ENCODE results near the gene ASPHD1. TPM values are rescaled to one million over a fixed set of nuclear protein-coding genes. Genes with fewer than 3 reads are reported as not detected.

Gene ASPHD1
- total and polyA plus RNA-seq, 11 donors, result 0.20 to 5.3 (median 0.54) TPM; not detected in 4

DNA sequence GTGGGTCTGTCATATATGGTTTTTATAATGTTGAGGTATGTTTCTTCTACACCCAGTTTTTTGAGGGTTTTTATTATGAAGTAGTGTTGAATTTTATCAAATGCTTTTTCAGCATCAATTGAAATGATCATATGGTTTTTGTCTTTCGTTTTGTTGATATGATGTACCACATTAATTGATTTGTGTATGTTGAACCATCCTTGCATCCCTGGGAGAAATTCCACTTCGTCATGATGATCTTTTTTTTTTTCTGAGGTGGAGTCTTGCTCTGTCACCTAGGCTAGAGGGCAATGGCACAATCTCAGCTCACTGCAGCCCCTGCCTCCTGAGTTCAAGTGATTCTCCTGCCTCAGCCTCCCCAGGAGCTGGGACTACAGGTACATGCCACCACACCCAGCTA, 47.6 kb downstream of the ASPHD1 start:
- Histone ChIP-seq H3K9me3 (peaks cover 0 to 13% (median 0%) of the 10 kb centered on the region in 12 donors), H3K27me3 (no peaks in the 10 kb centered on the region), H3K4me3 (no peak overlapping the region), H3K27ac (no peak overlapping the region), H3K4me1 (no peaks in the 10 kb centered on the region), H3K36me3 (no peaks in the 10 kb centered on the region)
- intact Hi-C loops (cut with DNase I), result loop anchor here in 1 of 10 donors (10.0 kb wide), 1 partner anchor 63 kb away; no protein-coding TSS in a partner anchor
- 77 to 86% (median 84%) methylated on average over 2 of the region's 2 CpGs for WGBS, 4 donors
- ATAC-seq (no peak), DNase-seq (no peak)
- TF ChIP-seq, protein P1, sequence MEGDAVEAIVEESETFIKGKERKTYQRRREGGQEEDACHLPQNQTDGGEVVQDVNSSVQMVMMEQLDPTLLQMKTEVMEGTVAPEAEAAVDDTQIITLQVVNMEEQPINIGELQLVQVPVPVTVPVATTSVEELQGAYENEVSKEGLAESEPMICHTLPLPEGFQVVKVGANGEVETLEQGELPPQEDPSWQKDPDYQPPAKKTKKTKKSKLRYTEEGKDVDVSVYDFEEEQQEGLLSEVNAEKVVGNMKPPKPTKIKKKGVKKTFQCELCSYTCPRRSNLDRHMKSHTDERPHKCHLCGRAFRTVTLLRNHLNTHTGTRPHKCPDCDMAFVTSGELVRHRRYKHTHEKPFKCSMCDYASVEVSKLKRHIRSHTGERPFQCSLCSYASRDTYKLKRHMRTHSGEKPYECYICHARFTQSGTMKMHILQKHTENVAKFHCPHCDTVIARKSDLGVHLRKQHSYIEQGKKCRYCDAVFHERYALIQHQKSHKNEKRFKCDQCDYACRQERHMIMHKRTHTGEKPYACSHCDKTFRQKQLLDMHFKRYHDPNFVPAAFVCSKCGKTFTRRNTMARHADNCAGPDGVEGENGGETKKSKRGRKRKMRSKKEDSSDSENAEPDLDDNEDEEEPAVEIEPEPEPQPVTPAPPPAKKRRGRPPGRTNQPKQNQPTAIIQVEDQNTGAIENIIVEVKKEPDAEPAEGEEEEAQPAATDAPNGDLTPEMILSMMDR (IDR thresholded peaks at IDR 0.05), result no peak
- no peak for TF ChIP-seq POLR2A (IDR thresholded peaks at IDR 0.05)

DNA sequence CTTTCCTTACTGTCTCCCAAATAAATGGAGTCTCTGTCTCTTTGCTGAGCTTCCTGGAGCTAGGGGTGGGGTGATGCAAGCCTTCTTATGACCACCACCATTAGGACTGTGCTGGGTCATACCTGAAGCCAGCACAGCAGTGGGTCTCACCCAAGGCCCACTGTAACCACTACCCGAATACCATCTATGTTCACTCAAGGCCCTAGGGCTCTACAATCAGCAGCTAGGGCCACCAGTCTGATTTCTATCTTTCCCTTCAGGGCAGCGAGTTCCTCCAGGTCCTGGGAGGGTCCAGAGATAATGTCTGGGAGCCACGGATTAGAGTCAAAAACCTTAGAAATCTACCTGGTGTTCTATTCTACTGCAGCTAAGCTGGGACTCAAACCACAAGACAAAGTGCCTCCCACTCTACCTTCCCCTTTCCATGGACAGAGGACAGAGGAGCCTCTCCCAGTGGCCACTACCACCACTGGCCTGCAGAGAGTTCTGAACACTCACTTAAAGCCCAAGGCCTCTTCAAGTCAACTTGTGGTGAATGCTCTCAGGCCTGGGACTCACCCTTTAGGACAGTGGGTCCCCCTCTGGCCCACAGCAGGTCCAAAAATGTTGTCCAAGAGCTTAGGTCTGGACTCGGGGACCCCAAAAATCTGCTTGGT, 50.6 kb downstream of the ASPHD1 start:
- intact Hi-C loops (cut with DNase I), result loop anchor here in 2 of 10 donors (10.0 kb wide), 2 partner anchors 54 to 76 kb away; no protein-coding TSS in a partner anchor
- H3K4me1 ChIP-seq, result no peaks in the 10 kb centered on the region

DNA sequence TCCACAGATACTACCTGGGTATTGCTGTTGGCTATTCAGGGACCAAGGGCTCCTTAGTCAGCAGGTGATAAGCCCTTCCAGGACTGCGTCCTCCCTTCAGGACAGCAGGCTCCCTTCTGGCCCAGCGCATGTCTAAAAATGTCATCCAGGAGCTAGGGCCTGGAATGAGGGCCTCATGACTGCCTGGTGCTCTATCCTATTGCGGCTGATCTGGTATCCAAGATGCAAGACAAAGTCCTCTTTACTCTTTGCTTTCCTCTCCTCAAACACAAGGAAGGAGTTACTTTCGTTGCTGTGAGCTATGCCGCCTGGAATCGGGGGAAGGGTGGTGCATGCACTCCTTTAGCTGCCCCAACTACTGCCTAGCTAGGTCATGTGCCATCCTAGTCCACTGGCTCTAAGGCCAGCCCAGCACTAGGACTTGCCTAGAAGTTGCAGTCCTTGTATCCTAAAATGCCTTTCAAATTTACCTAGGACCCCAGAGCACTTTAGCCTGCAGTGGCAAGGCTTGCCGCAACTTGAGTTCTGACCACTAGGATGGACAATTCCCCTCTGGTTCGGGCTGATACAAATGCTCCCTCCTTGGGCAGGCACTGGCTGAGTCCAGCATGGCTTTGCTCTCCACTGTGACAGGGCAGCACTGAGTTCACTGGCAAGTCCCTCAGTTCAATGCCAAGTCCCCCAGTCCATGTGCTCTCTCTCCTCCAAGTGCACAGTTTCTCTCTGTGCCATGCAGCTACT, 51.5 kb downstream of the ASPHD1 start:
- 84 to 92% (median 88%) methylated on average over 8 of the region's 8 CpGs for WGBS, 4 donors
- no peak for ATAC-seq
- intact Hi-C loops (cut with DNase I), result loop anchor here in 2 of 10 donors (10.0 kb wide), 2 partner anchors 53 to 77 kb away; no protein-coding TSS in a partner anchor
- H3K9me3 ChIP-seq, result peaks cover 0 to 13% (median 0%) of the 10 kb centered on the region in 12 donors
- H3K27ac ChIP-seq, result no peak overlapping the region
- no peak for DNase-seq
- H3K4me3 ChIP-seq, result no peak overlapping the region
- no peaks in the 10 kb centered on the region for H3K4me1 ChIP-seq
- H3K27me3 ChIP-seq, result no peaks in the 10 kb centered on the region
- no peaks in the 10 kb centered on the region for H3K36me3 ChIP-seq
- TF ChIP-seq, protein P1 (IDR thresholded peaks at IDR 0.05), result no peak
- no peak for TF ChIP-seq POLR2A (IDR thresholded peaks at IDR 0.05)

More for the DNA sequence above, 50.6 kb downstream of the ASPHD1 start:
- peaks cover 0 to 13% (median 0%) of the 10 kb centered on the region in 12 donors for H3K9me3 ChIP-seq
- H3K36me3 ChIP-seq, result no peaks in the 10 kb centered on the region
- TF ChIP-seq, protein P1 (IDR thresholded peaks at IDR 0.05), result no peak
- no peak for TF ChIP-seq POLR2A (IDR thresholded peaks at IDR 0.05)
- no peaks in the 10 kb centered on the region for H3K27me3 ChIP-seq
- no peak overlapping the region for H3K4me3 ChIP-seq
- no peak for ATAC-seq
- no peak for DNase-seq
- no peak overlapping the region for H3K27ac ChIP-seq
- 91 to 95% (median 93%) methylated on average over 4 of the region's 4 CpGs for WGBS, 4 donors

Other genes with a start within 250 kb of the ASPHD1 start
- 10 to 100 TPM in 1 of 9 donors, 1 to 10 TPM in 6, under 1 TPM in 2; 0.44 to 17.0 (median 1.3) TPM for gene SPN, start 237.2 kb upstream of the ASPHD1 start, total RNA-seq
- gene SPN, start 237.2 kb upstream of the ASPHD1 start, polyA plus RNA-seq, result 1 to 10 TPM in 1 of 2 donors, under 1 TPM in 1; 0.67 to 1.3 TPM
- gene QPRT, start 221.3 kb upstream of the ASPHD1 start, total RNA-seq, result 10 to 100 TPM; 14.0 to 36.5 (median 23.6) TPM
- gene QPRT, start 221.3 kb upstream of the ASPHD1 start, polyA plus RNA-seq, result 10 to 100 TPM in 1 of 2 donors, 1 to 10 TPM in 1; 3.6 to 19.6 TPM
- 1 to 10 TPM in 2 of 9 donors, under 1 TPM in 7; 0.17 to 4.2 (median 0.60) TPM for gene C16orf54, start 154.5 kb upstream of the ASPHD1 start, total RNA-seq
- under 1 TPM; 0.15 to 0.28 TPM for gene C16orf54, start 154.5 kb upstream of the ASPHD1 start, polyA plus RNA-seq
- gene ZG16, start 122.2 kb upstream of the ASPHD1 start, total RNA-seq, result not detected
- under 1 TPM; 0.04 to 0.08 TPM for gene ZG16, start 122.2 kb upstream of the ASPHD1 start, polyA plus RNA-seq
- gene KIF22, start 109.7 kb upstream of the ASPHD1 start, total RNA-seq, result 10 to 100 TPM; 16.8 to 40.8 (median 32.2) TPM
- 10 to 100 TPM; 12.2 to 91.2 TPM for gene KIF22, start 109.7 kb upstream of the ASPHD1 start, polyA plus RNA-seq
- 100 to 1,000 TPM in 2 of 9 donors, 10 to 100 TPM in 7; 58.9 to 137 (median 74.0) TPM for gene MAZ, start 94.0 kb upstream of the ASPHD1 start, total RNA-seq
- gene MAZ, start 94.0 kb upstream of the ASPHD1 start, polyA plus RNA-seq, result 100 to 1,000 TPM in 1 of 2 donors, 10 to 100 TPM in 1; 63.2 to 188 TPM
- 1 to 10 TPM in 5 of 9 donors, under 1 TPM in 3, not detected in 1; 0.38 to 1.8 (median 1.3) TPM for gene PRRT2, start 88.3 kb upstream of the ASPHD1 start, total RNA-seq
- 1 to 10 TPM in 1 of 2 donors, under 1 TPM in 1; 0.24 to 3.2 TPM for gene PRRT2, start 88.3 kb upstream of the ASPHD1 start, polyA plus RNA-seq
- gene PAGR1, start 84.3 kb upstream of the ASPHD1 start, total RNA-seq, result 10 to 100 TPM; 10.8 to 23.9 (median 12.6) TPM
- gene PAGR1, start 84.3 kb upstream of the ASPHD1 start, polyA plus RNA-seq, result 10 to 100 TPM; 29.2 to 32.9 TPM
- 100 to 1,000 TPM in 1 of 9 donors, 10 to 100 TPM in 8; 33.1 to 140 (median 44.6) TPM for gene MVP, start 80.0 kb upstream of the ASPHD1 start, total RNA-seq
- gene MVP, start 80.0 kb upstream of the ASPHD1 start, polyA plus RNA-seq, result 10 to 100 TPM; 32.9 to 50.6 TPM
- gene CDIPT, start 37.3 kb upstream of the ASPHD1 start, total RNA-seq, result 100 to 1,000 TPM in 2 of 9 donors, 10 to 100 TPM in 7; 57.5 to 143 (median 76.3) TPM
- 100 to 1,000 TPM in 1 of 2 donors, 10 to 100 TPM in 1; 64.2 to 106 TPM for gene CDIPT, start 37.3 kb upstream of the ASPHD1 start, polyA plus RNA-seq
- gene SEZ6L2, start 938 bp upstream of the ASPHD1 start, total RNA-seq, result 1 to 10 TPM in 5 of 9 donors, under 1 TPM in 3, not detected in 1; 0.16 to 8.9 (median 1.4) TPM
- gene SEZ6L2, start 938 bp upstream of the ASPHD1 start, polyA plus RNA-seq, result under 1 TPM; 0.15 to 0.51 TPM
- 1 to 10 TPM; 3.6 to 9.1 (median 7.2) TPM for gene KCTD13, start 25.7 kb downstream of the ASPHD1 start, total RNA-seq
- gene KCTD13, start 25.7 kb downstream of the ASPHD1 start, polyA plus RNA-seq, result 1 to 10 TPM; 3.6 to 5.0 TPM
- 100 to 1,000 TPM in 2 of 9 donors, 10 to 100 TPM in 7; 58.9 to 121 (median 69.8) TPM for gene TMEM219, start 61.6 kb downstream of the ASPHD1 start, total RNA-seq
- gene TMEM219, start 61.6 kb downstream of the ASPHD1 start, polyA plus RNA-seq, result 10 to 100 TPM; 66.6 to 72.3 TPM
- 10 to 100 TPM; 29.5 to 47.9 (median 35.1) TPM for gene TAOK2, start 73.4 kb downstream of the ASPHD1 start, total RNA-seq
- 10 to 100 TPM; 36.3 to 37.8 TPM for gene TAOK2, start 73.4 kb downstream of the ASPHD1 start, polyA plus RNA-seq
- 10 to 100 TPM; 13.3 to 21.9 (median 17.5) TPM for gene HIRIP3, start 95.1 kb downstream of the ASPHD1 start, total RNA-seq
- 10 to 100 TPM; 20.1 to 27.4 TPM for gene HIRIP3, start 95.1 kb downstream of the ASPHD1 start, polyA plus RNA-seq
- 10 to 100 TPM; 27.6 to 65.4 (median 32.6) TPM for gene INO80E, start 95.8 kb downstream of the ASPHD1 start, total RNA-seq
- 10 to 100 TPM; 60.9 to 71.5 TPM for gene INO80E, start 95.8 kb downstream of the ASPHD1 start, polyA plus RNA-seq
- gene DOC2A, start 110.5 kb downstream of the ASPHD1 start, total RNA-seq, result 1 to 10 TPM in 1 of 9 donors, under 1 TPM in 4, not detected in 4; 0.09 to 1.4 (median 0.91) TPM
- under 1 TPM; 0.22 to 0.88 TPM for gene DOC2A, start 110.5 kb downstream of the ASPHD1 start, polyA plus RNA-seq
- gene C16orf92, start 122.7 kb downstream of the ASPHD1 start, total RNA-seq, result not detected
- not detected for gene C16orf92, start 122.7 kb downstream of the ASPHD1 start, polyA plus RNA-seq
- gene TLCD3B, start 130.8 kb downstream of the ASPHD1 start, total RNA-seq, result not detected
- not detected for gene TLCD3B, start 130.8 kb downstream of the ASPHD1 start, polyA plus RNA-seq
- 1,000 to 10,000 TPM; 2,644 to 5,076 (median 3,574) TPM for gene ALDOA, start 165.3 kb downstream of the ASPHD1 start, total RNA-seq
- gene ALDOA, start 165.3 kb downstream of the ASPHD1 start, polyA plus RNA-seq, result 1,000 to 10,000 TPM; 2,585 to 3,542 TPM
- 10 to 100 TPM; 29.9 to 65.9 (median 41.1) TPM for gene PPP4C, start 175.5 kb downstream of the ASPHD1 start, total RNA-seq
- gene PPP4C, start 175.5 kb downstream of the ASPHD1 start, polyA plus RNA-seq, result 10 to 100 TPM; 43.5 to 89.0 TPM
- under 1 TPM in 8 of 9 donors, not detected in 1; 0.39 to 0.95 (median 0.72) TPM for gene TBX6, start 191.4 kb downstream of the ASPHD1 start, total RNA-seq
- under 1 TPM; 0.26 to 0.84 TPM for gene TBX6, start 191.4 kb downstream of the ASPHD1 start, polyA plus RNA-seq
- gene YPEL3, start 195.7 kb downstream of the ASPHD1 start, total RNA-seq, result 100 to 1,000 TPM in 2 of 9 donors, 10 to 100 TPM in 7; 34.8 to 248 (median 49.3) TPM
- gene YPEL3, start 195.7 kb downstream of the ASPHD1 start, polyA plus RNA-seq, result 100 to 1,000 TPM in 1 of 2 donors, 10 to 100 TPM in 1; 57.1 to 106 TPM
- gene GDPD3, start 213.0 kb downstream of the ASPHD1 start, total RNA-seq, result 1 to 10 TPM in 7 of 9 donors, under 1 TPM in 2; 0.36 to 5.3 (median 2.2) TPM
- gene GDPD3, start 213.0 kb downstream of the ASPHD1 start, polyA plus RNA-seq, result 1 to 10 TPM; 1.1 to 2.0 TPM
- gene MAPK3, start 222.7 kb downstream of the ASPHD1 start, total RNA-seq, result 10 to 100 TPM; 32.9 to 79.4 (median 50.2) TPM
- 10 to 100 TPM; 49.4 to 61.3 TPM for gene MAPK3, start 222.7 kb downstream of the ASPHD1 start, polyA plus RNA-seq

Data from heart left ventricle (tissue), 16 donors.